Natural killer cell (primary cell): Measurements from ENCODE around the gene SIGLEC1. TPM values are rescaled to one million over a fixed set of nuclear protein-coding genes. Genes with fewer than 3 reads are reported as not detected.

Experiments
- ATAC-seq, 3 donors: fragments of 150-1000 bp in 2 of 3; fragments of 200-7000 bp in 1 of 3; cut with Tn5 transposase; 1 replicate in 1 of 3; 2 replicates in 2 of 3; pipeline ENCODE4 v1.10.0; 2021; ENCODE audit warnings: mild to moderate bottlenecking in 2 of 3, moderate library complexity in 2 of 3
- DNase-seq, 2 donors: peaks; one replicate each; pipeline versions ENCODE4 v3.0.0 to v3.0.0-alpha.2; 2013 to 2021; ENCODE audit warnings: mixed read lengths in 1 of 2
- H3K27ac ChIP-seq: one replicate; pipeline ENCODE4 v1.5.1; 2013; ENCODE audit warnings: mild to moderate bottlenecking, low read length
- H3K27me3 ChIP-seq: one replicate; pipeline ENCODE4 v1.6.1; 2013; ENCODE audit warnings: low read length; ENCODE audit not compliant: control insufficient read depth, insufficient read depth
- H3K36me3 ChIP-seq: one replicate; pipeline ENCODE4 v1.6.1; 2013; ENCODE audit warnings: low read length; ENCODE audit not compliant: control insufficient read depth, insufficient read depth
- H3K4me1 ChIP-seq: one replicate; pipeline ENCODE4 v1.6.1; 2013; ENCODE audit warnings: low read length; ENCODE audit not compliant: control insufficient read depth, insufficient read depth
- H3K4me3 ChIP-seq: one replicate; pipeline ENCODE4 v1.5.1; 2013; ENCODE audit warnings: low read length
- H3K9me3 ChIP-seq: one replicate; pipeline ENCODE4 v1.6.1; 2013; ENCODE audit warnings: low read length; ENCODE audit not compliant: control insufficient read depth, insufficient read depth
- H3K27ac Mint-ChIP-seq, 2 donors: one replicate each; pipeline ENCODE4 v1.8.0; 2022; ENCODE audit warnings: mild to moderate bottlenecking in 2 of 2, mixed read lengths in 2 of 2, moderate library complexity in 1 of 2
- H3K27me3 Mint-ChIP-seq, 2 donors: one replicate each; pipeline ENCODE4 v1.8.0; 2022; ENCODE audit warnings: low read depth in 2 of 2, mixed read lengths in 2 of 2
- H3K36me3 Mint-ChIP-seq: one replicate; pipeline ENCODE4 v1.8.0; 2022; ENCODE audit warnings: mixed read lengths
- H3K4me1 Mint-ChIP-seq, 2 donors: one replicate each; pipeline ENCODE4 v1.8.0; 2022; ENCODE audit warnings: mixed read lengths in 2 of 2
- H3K4me3 Mint-ChIP-seq: one replicate; pipeline ENCODE4 v1.8.0; 2022; ENCODE audit warnings: mild to moderate bottlenecking, moderate library complexity, mixed read lengths
- H3K9me3 Mint-ChIP-seq, 2 donors: one replicate each; pipeline ENCODE4 v1.8.0; 2022; ENCODE audit warnings: mixed read lengths in 2 of 2
- CTCF ChIP-seq: fragments of 200-600 bp; IDR thresholded peaks from one replicate; pipeline ENCODE4 v1.8.0; 2022; ENCODE audit warnings: antibody characterized with exemption
- WGBS: methylation state at CpG from one replicate; pipeline ENCODE4 v1.1.7; 2013; ENCODE audit warnings: missing lambda C conversion rate; ENCODE audit not compliant: insufficient coverage; 5-methylcytosine and 5-hydroxymethylcytosine counted together
- intact Hi-C: fragments of 100-400 bp; cut with micrococcal nuclease; formaldehyde crosslinking; loops from one replicate; pipeline ENCODE4 v1.14.2; 2022
- total RNA-seq, 4 donors: library from RNA; stranded (reverse); fragments of 120-200 nt in 1 of 4; gene quantifications; one replicate each; pipeline versions ENCODE4 v1.2.3 to v1.2.4, GENCODE V29; 2013 to 2022

SIGLEC1 gene
- total RNA-seq, 3 donors from 2014 or later (not counting 1 experiment from before 2014, with no cell fraction given): 0.09 to 0.36 (median 0.30) TPM

- peaks cover 7% of the 10 kb centered on the region for H3K9me3 ChIP-seq
- H3K4me1 Mint-ChIP-seq: no peaks in the 10 kb centered on the region
- H3K27ac ChIP-seq: no peak overlapping the region
- no peaks in the 10 kb centered on the region for H3K36me3 Mint-ChIP-seq
- no peaks in the 10 kb centered on the region for H3K9me3 Mint-ChIP-seq
- no peaks in the 10 kb centered on the region for H3K36me3 ChIP-seq
- H3K27ac Mint-ChIP-seq: no peak overlapping the region
- ATAC-seq (no peak), DNase-seq (no peak)
- no peak for TF ChIP-seq CTCF
- H3K4me1 ChIP-seq: no peaks in the 10 kb centered on the region
- WGBS: 92% methylated on average over 15 of the region's 16 CpGs
- intact Hi-C loops: no loop called here
- no peak overlapping the region for H3K4me3 ChIP-seq
- H3K4me3 Mint-ChIP-seq: no peak overlapping the region
- H3K27me3 ChIP-seq: no peaks in the 10 kb centered on the region
- H3K27me3 Mint-ChIP-seq: no peaks in the 10 kb centered on the region
Measured at GRCh38 chr20:3699037-3699436, 13.4 kb downstream of the SIGLEC1 start.

DNA sequence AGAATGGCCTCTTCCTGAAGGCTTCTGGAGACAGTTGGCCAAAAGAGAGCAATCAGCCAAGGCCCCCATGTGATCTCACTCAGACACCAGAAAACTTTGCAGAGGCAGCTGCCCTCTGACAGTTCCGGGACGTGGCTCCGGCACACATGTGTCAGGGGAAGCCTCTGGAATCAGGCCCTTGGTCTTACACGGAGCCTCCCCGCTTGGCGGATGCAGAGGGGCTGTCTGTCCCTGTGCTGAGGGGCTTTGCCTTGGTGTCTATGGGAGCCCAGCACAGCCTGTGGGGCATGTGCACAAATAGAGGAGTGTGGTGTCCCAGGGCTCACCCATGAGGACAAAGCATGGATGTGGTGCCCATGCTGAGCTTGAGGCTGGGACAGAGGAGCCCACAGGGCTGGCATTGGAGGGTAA lies 13.8 kb downstream of the SIGLEC1 start:
- Mint-ChIP-seq H3K27ac (no peak overlapping the region), H3K4me3 (no peak overlapping the region), H3K4me1 (no peaks in the 10 kb centered on the region), H3K27me3 (no peaks in the 10 kb centered on the region), H3K36me3 (no peaks in the 10 kb centered on the region), H3K9me3 (no peaks in the 10 kb centered on the region)
- Histone ChIP-seq H3K4me1 (no peaks in the 10 kb centered on the region), H3K27me3 (no peaks in the 10 kb centered on the region), H3K27ac (no peak overlapping the region), H3K36me3 (no peaks in the 10 kb centered on the region), H3K4me3 (no peak overlapping the region), H3K9me3 (peaks cover 7% of the 10 kb centered on the region)
- intact Hi-C loops: no loop called here
- ATAC-seq: no peak
- WGBS: 86% methylated on average over 6 of the region's 6 CpGs
- TF ChIP-seq CTCF: no peak
- no peak for DNase-seq

- intact Hi-C loops: no loop called here
- no peaks in the 10 kb centered on the region for H3K9me3 Mint-ChIP-seq
- H3K4me3 Mint-ChIP-seq: no peak overlapping the region
- no peak for TF ChIP-seq CTCF
- no peaks in the 10 kb centered on the region for H3K27me3 ChIP-seq
- peaks cover 7% of the 10 kb centered on the region for H3K9me3 ChIP-seq
- H3K27ac ChIP-seq: no peak overlapping the region
- H3K27ac Mint-ChIP-seq: no peak overlapping the region
- H3K36me3 ChIP-seq: no peaks in the 10 kb centered on the region
- DNase-seq (no peak), ATAC-seq (no peak)
- no peaks in the 10 kb centered on the region for H3K36me3 Mint-ChIP-seq
- H3K4me1 ChIP-seq: no peaks in the 10 kb centered on the region
- 84% methylated on average over 18 of the region's 18 CpGs for WGBS
- H3K27me3 Mint-ChIP-seq: no peaks in the 10 kb centered on the region
- H3K4me1 Mint-ChIP-seq: no peaks in the 10 kb centered on the region
- H3K4me3 ChIP-seq: no peak overlapping the region
Measured at GRCh38 chr20:3697588-3698305, 14.7 kb downstream of the SIGLEC1 start.
